HG03469 (cell line): ENCODE results near the gene TMEM185A.
"Not testable (repeated sequence)": the region's sequence is repeated elsewhere in the genome, so short reads cannot be mapped to it uniquely, and the experiment has no call there.

ENCODE experiments used
- ATAC-seq: cut with Tn5 transposase; IDR thresholded peaks from one replicate; pipeline ENCODE4 v1.9.1; 2021; ENCODE audit warnings: mild to moderate bottlenecking, moderate library complexity, moderate number of reproducible peaks; ENCODE audit not compliant: unreplicated experiment

TMEM185A gene

DNA sequence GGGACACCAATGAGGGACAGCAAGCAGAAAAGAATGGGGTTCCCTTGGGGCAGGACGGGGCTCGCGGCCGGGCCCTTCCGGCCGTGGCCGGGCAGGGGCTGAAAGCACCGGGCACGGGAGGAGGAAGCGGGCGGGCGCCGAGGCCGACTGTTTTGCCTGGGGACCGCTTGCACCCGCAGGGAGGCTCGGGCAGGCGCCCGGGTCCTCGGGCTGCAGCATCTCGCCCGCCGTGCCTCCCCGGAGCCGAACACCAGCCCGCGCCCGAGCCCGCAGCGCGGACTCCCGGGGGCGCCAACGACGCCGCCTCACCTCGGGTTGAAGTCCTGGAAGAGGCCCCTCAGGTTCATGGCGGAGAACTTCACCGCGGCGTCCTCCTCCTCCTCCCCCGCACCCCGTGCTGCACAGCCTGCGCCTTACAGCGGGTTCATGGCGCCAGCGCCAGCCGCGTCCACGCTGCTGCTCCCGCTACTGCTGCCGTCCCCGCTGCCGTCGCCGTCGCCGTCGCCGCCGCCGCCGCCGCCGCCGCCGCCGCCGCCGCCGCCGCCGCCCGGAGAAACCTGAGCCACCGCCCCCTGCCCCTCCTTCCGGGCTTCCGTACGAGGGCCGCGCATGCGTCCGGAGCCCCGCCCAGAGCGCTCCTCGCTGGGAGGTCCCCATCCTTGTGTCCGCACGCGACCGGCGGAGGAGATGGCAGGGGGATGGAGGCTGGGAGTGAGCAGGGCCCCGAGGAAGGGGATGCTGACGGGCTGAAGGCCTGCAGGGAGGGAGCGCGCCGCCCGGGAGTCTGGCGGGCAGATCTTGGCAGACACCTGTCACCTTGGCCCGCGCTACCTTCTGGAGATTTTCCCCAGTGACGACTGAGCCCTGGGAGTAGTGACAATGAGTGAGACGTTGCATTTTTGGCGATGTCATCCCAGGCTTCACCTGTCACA, at the start of gene TMEM185A:
TMEM185A (minus strand) TSS at position 559 of the 932 bp plus-strand sequence; CDS start at position 347, 212 bp downstream.
- peak; percentile 71 for ATAC-seq

DNA sequence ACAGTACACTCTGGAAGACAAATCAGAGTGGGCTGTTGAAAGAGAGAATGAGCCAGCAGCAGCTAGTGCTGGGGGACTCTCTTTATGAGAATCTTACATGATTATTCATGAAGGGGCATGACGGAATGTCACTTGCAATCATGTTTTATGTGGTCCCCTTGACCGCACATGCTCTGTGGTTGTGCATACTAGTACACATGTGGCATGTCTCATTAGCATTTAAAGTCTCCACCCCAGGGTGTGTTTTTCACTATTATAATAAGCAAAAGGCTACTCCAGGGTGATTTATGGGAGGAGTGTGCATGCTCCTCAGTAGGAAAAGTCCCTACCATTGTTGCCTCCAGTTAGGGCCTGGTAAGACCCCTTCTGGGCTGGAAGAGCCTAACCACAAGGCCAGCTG, 49.6 kb upstream of the TMEM185A start:
- no peak for ATAC-seq

DNA sequence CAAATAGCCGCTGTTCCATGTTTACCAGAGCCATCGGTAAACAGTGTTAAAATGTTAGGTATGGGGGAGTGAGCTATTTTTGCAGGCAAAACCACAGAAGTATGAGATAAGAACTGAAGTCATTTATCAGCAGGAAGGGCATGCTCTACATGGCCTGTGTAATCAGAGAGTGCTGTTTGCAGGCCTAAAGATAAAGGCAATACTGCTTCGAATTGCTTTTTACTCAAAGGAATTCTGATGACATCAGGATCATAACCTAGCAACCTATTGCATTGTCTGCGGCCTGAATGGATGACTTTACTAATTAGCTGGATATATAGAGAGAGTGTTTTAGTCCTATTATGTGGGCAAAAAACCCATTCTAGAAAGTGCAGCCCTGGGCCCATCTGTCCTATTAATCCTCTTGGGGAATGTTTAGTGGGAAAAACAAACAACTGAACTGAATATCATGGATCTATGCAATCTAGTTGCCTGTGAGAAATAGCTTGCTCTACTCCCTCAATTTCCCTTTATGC, 47.6 kb upstream of the TMEM185A start:
- not testable (repeated sequence) for ATAC-seq

DNA sequence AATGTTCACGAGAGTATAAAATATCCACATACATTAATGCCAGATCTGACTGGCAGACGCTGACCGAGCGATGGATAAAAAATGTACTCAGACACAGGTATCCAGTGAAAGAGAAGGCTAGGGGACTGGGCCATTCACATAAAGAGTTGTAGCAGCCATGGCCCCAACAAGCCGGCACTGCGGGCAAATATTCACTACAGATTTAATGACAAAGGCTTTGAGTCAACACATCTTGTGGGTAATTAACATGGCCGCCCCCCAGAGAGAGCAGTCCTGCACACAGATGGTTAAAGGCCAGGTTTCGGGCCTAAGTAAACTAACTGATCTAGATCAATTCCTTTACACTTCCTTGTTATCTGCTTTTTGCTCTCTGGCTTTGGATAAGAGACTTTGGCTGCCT, 44.0 kb upstream of the TMEM185A start:
- not testable (repeated sequence) for ATAC-seq

DNA sequence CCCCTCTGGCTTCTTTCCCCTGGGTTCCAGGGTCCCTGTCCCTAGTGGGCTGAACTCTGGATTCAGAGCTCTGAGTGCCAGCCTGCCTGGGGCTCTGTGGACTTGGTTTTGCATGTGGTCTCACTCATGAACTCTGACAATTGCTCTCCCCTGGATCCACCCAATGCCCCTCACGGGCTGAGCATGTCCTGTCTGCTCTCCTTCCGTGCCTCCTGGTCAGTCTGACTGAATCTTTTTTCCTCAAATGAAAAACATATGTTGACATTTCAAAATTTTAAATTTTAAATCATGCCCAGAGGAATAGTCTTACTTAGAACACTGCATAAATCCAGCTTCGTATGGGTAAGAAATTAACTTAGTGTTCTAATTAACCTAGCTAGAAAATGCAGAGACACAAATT, 43.5 kb upstream of the TMEM185A start:
- ATAC-seq = not testable (repeated sequence)

DNA sequence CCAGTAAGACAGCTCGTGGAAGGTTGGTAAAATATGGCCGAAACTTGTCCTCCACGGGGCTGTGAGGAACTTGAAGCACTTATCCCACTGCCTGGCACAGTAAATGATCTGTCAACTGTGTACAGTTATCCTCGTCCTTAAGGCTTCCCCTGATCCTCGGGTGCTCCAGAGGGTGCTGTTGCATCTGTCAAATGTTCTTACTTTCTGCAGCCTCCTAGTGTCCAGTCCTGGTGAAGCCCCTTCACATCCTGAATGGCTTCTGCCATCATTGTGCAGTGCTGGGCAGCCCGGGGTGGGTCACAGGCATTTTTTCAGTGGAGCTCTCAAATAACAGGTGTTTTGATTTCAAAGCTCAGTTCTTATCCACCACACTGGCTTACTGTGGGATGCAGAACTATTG, 29.0 kb upstream of the TMEM185A start:
- ATAC-seq = not testable (repeated sequence)

DNA sequence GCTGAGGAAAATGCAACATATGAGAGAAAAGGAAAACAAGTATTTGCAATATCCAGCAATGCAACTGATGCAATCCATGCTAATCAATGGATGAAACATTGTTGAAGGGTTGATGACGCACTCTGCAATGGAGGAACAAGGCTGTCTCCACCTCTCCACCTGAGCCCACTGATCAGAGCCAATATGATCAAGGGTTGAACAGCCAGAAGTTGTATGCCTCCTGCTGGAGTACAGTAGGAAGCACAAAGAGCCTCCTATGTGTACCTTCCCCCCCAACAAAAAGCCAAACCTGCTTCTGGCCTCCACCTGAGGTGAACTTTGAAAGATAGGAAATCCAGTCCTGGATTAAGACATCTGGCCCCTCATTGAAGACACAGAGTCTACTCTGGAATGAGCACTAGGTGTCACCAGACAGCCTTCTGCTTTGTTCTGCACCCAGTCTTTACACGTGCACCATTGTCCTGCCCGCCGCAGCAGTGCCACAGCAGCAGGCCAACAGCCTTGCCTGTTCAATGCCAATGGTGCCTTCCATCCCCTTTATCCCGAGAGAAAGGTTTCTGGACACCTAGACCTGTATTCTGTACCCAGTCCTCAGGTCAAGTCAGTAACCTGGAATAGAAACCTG, 24.8 kb upstream of the TMEM185A start:
- not testable (repeated sequence) for ATAC-seq

DNA sequence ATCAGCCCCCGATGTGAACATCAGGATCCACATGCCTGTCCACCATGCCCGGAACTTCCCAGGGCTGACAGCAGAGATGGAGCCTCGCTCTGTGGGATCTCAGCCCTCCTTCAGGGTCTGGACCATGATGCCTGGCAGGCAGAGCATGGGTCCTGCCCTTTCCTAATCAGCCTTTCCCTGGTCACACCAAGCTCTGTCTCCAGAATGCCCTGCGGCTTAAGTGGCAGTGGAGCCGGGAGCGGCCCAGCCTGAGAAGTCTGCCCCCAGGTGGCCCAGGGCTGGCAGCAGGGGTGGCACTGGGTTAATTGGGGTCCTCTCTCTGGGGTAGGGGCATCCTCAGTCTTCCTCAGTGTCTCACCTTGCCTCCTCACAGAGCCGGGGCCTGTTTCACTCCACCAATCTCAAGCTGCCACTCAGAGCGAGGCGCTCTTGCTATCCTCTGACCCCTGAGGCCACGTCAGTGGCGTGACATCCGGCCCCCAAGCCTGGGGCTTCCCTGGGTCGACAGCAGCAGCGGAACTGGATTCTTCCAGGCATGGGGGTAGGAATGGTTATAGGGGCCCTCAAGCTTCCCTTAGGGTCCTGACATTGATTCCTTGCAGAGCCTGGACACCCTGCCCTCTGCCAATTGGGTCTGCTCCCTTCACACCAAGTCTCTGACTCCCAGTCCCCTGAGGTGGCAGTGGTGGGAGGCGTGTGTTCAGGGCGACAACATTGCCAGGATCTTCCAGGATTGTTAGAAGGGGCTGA, 20.8 kb upstream of the TMEM185A start:
- ATAC-seq = no peak

DNA sequence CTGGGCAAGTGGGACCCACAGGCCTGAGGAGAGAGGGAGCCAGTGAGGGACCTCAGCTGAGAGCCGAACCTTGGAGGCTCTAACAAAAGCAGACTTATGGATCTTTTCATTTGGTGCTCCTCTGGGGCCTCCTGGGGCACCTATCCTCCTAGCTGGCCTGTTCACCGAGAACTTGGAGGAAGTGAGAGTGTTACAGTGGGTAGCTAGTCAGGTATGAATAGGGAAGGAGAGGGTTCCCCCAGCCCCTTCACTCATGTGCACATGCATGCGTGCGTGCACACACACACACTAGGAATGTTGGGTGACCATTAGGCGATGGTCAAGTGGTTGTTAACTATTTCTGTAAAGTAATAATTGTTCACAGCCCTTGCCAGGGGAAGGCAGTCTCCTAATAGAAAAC, 18.6 kb upstream of the TMEM185A start:
- no peak for ATAC-seq

DNA sequence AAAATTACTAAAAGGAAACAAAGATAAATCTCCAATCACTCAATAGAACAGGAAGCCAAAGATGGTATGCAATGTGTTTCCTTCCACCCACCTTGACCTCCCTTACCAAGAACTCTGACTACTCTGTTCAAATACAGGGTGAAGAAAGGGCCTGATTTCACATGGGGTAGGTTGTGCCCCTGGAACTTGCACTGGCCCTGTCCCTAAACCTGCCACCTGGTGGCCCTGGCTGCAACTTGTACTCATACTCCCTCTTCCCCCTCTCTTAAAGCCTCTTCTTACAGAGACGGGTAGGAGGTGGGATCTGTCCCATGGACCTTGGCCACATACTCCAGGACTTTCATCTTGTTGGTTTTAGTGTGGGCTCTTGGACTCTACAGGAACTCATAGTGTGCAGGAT, 17.3 kb upstream of the TMEM185A start:
- ATAC-seq = no peak

DNA sequence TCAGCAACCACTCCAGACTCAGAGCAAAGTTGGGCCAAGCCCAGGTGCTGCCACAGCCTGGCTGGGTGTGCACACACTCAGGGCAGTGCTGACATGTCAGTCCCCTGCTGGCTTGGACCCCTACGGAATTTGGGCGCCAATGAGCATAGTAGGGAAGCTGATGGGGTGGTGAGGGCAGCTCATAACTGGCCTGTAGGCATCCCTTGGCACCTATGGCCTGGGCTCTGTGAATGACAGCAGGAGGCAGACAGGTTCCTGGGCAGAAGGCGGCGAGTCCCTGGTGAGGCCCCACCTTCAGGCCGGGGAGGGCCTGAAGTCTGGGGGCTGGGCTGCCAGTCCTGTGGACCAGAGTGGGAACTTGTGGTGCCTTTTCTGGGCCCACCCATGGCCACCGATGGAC, 15.9 kb upstream of the TMEM185A start:
- ATAC-seq = no peak

DNA sequence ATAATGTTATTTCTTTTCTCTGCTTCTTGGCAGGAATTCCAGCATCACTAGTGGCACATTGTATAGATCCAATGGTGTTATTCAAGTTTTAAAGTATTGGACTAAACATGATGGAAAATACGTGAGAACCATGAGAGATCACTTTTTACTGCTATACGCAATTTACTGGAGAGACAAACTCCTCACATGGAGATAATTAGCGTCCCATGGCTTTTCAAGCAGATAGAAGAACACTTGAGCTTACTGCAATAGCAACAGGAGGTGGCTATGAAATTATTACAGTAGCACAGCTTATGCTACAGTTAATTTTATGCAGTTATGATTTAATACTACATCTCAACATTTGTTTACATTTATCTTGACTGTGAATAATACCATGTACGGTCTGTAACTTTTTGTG, 11.9 kb upstream of the TMEM185A start:
- no peak for ATAC-seq

DNA sequence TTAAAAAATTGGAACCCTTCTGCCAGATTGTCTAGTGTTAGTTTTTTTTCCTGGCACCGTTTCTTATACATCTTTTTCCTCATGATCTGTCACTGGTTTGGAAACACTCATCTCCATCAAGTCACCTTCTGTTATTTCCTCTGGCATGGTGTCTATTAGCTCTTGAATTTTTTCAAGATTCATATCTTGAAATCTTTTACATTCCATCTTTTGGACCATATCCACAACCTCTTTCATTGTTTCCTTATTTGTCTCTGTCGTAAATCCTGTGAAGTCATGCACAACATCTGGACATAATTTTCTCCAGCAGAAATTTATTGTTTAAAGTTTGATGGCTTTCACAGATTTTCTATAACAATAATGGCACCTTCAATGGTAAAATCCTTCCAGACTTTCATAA, 10.2 kb upstream of the TMEM185A start:
- no peak for ATAC-seq

DNA sequence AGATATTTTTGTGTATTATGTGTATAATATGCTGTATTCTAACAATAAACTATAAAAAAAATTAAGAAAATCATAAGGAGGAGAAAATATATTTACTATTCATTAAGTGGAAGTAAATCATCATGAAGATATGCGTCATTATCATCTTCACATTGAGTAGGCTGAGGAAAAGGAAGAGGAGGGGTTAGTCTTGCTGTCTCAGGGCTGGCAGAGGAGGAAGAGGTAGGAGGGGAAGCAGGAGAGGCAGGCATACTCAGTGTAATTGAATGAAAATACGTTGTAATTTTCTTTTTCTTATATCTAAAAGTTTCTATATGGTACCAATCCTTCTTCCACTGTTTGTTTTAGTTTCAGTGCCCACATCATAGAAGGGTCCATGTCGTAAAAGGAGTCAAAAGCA, 9.8 kb upstream of the TMEM185A start:
- ATAC-seq = no peak

DNA sequence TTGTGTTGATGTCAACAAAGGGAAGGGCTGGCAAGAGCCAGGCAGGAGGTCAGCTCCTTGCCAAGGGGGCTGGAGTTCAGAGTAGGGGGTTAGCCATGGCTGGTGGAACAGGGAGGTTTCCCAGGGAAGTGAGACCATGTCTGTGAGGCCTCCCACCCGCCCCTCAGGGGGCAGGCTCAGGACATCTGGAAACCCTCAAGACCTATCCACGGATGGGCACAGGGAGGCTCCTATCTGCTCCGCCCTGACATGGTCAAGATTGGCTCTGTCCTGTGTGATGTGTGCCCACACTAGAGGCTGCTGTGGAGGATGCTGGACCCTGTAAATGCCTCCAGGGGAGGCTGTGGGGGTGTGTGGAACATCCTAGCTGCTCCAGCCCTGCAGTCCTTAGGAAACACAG, 8.0 kb upstream of the TMEM185A start:
- no peak for ATAC-seq

DNA sequence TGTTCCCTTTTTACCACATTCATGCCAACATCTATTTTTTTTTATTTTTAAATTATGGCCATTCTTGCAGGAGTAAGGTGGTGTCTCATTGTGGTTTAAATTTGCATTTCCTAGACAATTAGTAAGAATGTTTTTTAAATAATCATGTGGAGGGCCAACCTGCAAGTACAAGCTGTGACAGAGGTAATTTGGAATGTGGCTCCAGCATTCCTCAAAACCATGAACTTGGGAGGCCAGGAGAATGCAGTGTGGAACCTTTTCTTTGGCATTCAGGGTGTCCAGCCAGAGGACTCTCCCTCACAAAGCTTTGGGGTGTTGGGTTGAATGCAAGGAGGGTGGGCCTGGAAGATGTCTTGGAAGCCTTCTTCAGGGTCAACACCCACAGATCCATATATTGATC, 7.3 kb upstream of the TMEM185A start:
- no peak for ATAC-seq

DNA sequence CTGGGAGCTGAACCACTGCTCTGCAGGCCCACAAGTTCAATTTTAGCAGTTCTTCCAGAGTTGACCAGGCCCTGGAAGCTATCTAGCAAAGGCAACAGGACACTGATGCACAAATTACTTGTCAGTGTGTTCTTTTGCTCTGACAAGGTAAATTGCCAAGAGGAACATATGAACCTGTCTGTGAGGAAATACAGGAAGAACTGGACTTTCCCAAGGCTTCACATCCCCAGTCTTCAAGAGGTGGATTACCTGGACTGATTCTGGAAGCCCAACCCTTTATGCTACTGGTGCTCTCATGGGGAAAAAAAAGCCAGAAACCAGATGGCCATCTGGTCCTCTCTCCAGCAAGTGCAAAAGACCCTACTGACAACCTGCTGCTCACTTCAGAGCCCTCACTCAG, 1.9 kb upstream of the TMEM185A start:
- no peak for ATAC-seq

DNA sequence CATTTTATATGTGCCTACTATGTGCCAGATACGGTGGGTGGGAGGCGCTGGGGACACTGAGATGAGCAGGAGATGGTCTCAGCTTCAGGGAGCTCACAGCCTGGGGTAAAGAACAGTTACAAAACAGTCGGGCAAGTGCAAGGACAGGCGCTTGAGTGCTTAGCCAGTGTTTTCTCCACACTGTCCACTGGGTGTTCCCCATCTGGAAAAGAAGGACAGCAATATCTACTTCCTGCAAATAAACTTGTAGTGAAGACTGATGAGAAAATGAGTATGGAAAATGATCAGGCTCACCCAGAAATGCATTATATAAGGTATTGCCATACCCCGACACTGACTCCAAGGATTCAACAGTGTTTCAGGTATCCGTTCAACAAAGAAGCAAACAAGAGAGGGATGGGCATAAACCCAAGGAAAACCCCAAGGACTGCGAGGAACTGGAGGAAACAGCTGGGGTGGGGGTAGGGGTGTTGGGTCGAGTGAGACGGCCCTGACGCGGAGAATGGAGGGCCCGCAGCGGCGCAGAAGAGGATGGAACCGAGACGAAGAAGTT, 835 bp downstream of the TMEM185A start:
- no peak for ATAC-seq

DNA sequence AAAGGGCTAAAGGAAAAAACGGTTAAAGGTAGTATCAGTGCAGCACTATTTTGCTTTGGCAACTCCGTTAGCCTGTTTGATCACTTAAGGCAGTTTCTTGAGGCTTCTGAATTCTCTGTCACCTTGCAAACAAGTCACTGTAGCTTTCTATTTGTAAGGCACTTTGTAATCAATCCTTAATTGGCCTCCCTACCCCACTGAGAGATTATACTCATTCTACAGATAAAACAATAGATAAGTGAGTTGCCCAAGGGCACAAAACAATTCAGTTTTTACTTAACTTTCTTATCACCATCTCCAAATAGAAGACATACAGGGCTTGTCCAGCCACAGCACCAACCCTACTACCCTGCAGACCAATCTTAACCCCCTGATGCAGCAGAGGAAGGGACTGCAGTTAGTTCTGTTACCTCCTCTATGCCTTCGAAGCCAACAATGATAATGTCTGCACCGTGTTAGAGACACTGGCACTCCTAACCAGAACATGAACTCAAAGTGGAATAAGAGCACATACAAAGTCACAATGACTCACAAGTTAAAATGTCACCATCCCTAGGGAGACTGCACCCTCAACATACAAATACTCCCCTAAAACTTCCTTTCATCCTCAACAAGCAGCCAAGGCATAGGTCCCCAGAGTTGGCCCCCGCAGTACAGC, 1.7 kb downstream of the TMEM185A start:
- ATAC-seq = no peak

DNA sequence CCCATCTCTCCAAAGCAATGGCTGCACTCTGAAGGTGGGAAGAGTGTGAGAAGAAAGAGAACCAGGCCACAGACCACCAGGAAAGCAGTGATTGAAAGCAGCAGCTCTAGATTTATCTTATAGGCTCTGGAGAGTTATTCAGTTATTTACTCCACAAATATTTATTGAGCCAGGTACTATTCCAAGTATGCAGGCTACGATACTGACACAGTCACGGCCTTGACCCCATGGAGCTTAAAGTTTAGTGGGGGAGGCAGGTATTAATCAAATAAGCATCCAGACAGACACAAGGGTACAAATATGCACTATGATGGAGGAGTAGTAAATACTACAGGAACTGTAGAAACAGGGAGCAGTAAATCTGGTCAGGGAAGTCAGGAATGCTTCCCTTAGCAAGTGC, 2.8 kb downstream of the TMEM185A start:
- ATAC-seq = no peak
